ENCODE measurements around the gene PTPRT.

Gene PTPRT

GRCh38 chr20:43003318-43003944, 186.3 kb downstream of the PTPRT start:
- H3K9me3 Mint-ChIP-seq: no peaks in the 10 kb centered on the region
- H3K36me3 Mint-ChIP-seq: no peaks in the 10 kb centered on the region
- no peak overlapping the region for H3K27ac Mint-ChIP-seq
- DNase-seq (ENCODE audit: low spot score in 2 of 2) (no peak), ATAC-seq (no peak)
- H3K4me1 Mint-ChIP-seq: no peaks in the 10 kb centered on the region
- no peak overlapping the region for H3K4me3 Mint-ChIP-seq

DNA sequence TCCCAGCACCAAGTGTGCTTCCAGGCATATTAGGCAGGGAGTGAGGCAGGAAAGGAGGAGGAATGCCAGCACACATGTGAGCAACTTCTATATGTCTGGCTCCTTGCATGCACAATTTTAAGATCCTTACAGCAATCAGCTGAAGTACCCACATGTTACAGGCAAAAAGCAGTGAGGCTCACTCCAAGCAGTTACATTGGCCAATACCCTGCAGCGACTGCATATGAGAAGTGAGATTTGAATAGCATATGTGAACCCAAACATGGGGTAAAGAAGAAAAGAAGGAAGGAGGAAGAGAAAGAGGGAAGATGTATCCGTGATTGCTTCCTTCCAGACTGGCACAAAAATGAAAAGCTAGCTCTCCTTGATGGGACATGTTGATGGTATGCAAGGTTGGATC, 193.6 kb downstream of the PTPRT start:
- H3K27ac Mint-ChIP-seq: no peak overlapping the region
- no peaks in the 10 kb centered on the region for H3K36me3 Mint-ChIP-seq
- no peak for DNase-seq (ENCODE audit: low spot score in 2 of 2)
- H3K4me3 Mint-ChIP-seq: no peak overlapping the region
- ATAC-seq: no peak
- H3K4me1 Mint-ChIP-seq: no peaks in the 10 kb centered on the region
- H3K9me3 Mint-ChIP-seq: peaks cover 2% of the 10 kb centered on the region

DNA sequence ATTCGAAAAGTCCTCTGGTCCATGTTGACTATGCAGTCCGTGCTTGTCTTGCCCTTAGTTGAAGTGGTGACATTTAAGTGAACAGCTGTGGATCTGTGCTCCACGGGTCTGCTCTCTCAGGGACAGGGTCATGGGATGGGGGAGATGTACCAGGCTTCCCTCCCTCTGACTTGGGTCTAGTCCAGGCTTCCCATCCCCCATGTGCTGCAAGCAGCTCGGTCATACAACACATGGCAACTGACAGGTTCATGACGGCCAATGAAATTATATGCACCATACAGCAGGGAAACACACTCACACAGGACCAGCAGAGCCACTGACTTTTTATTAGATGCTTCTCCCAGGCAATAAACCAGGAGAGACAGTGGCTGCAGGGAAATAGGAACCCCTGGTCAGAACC, 201.4 kb downstream of the PTPRT start:
- no peak overlapping the region for H3K27ac Mint-ChIP-seq
- H3K36me3 Mint-ChIP-seq: no peaks in the 10 kb centered on the region
- DNase-seq (ENCODE audit: low spot score in 2 of 2) (no peak), ATAC-seq (no peak)
- H3K4me1 Mint-ChIP-seq: no peaks in the 10 kb centered on the region
- H3K4me3 Mint-ChIP-seq: no peak overlapping the region
- H3K9me3 Mint-ChIP-seq: peaks cover 4% of the 10 kb centered on the region

- DNase-seq (ENCODE audit: low spot score in 2 of 2) (no peak), ATAC-seq (no peak)
- no peaks in the 10 kb centered on the region for H3K4me1 Mint-ChIP-seq
- no peak overlapping the region for H3K4me3 Mint-ChIP-seq
- peaks cover 4% of the 10 kb centered on the region for H3K9me3 Mint-ChIP-seq
- H3K36me3 Mint-ChIP-seq: no peaks in the 10 kb centered on the region
- H3K27ac Mint-ChIP-seq: no peak overlapping the region
Measured at GRCh38 chr20:42987376-42988114, 202.2 kb downstream of the PTPRT start.

GRCh38 chr20:42986143-42986773, 203.4 kb downstream of the PTPRT start:
- H3K4me1 Mint-ChIP-seq: no peaks in the 10 kb centered on the region
- ATAC-seq (no peak), DNase-seq (ENCODE audit: low spot score in 2 of 2) (no peak)
- H3K4me3 Mint-ChIP-seq: no peak overlapping the region
- H3K36me3 Mint-ChIP-seq: no peaks in the 10 kb centered on the region
- H3K9me3 Mint-ChIP-seq: peaks cover 7% of the 10 kb centered on the region
- H3K27ac Mint-ChIP-seq: no peak overlapping the region

GRCh38 chr20:42985628-42986027, 204.1 kb downstream of the PTPRT start:
- no peak for ATAC-seq
- H3K4me1 Mint-ChIP-seq: no peaks in the 10 kb centered on the region
- peaks cover 7% of the 10 kb centered on the region for H3K9me3 Mint-ChIP-seq

DNA sequence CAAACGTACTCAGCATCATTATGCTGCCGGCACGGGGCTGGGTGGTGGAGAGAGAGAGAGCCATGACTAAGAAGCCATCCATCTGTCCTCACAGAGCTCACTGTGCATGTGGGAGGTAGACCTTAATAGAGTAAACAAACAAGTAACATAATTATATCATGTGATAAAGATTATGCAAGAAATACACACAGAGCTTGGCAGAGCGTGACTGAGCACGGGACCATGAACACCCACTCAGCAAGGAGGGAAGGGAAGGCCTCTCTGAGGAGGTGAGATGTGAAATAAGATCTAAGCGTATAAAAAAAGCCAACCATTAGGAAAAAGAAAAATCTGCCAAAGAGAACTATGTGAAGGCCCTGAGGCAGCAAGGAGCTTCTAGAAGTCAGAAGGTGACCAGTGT, 207.5 kb downstream of the PTPRT start:
- no peak overlapping the region for H3K27ac Mint-ChIP-seq

More at GRCh38 chr20:42985628-42986027, 204.1 kb downstream of the PTPRT start:
- Mint-ChIP-seq H3K4me3 (no peak overlapping the region), H3K36me3 (no peaks in the 10 kb centered on the region), H3K27ac (no peak overlapping the region)
- DNase-seq (ENCODE audit: low spot score in 2 of 2): no peak

DNA sequence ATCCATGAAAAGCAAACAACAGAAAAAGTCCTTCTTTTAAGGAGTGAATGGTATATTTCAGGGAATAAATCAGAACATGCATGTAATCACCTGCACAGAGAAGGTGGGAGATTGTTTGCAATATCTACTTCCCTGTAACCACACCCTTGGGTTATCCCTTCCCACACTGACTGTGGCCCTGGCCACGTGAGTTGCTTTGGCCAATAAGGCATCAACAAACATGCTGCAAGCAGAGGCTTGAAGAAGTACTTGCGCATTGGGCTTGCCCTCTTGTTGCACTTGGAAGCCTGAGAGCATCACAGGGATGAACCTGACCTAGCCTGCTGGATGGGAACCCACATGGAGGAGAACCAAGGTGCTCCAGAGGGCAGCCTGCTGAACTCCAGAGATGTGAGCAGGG, 208.5 kb downstream of the PTPRT start:
- Mint-ChIP-seq H3K27ac (no peak overlapping the region), H3K4me3 (no peak overlapping the region), H3K4me1 (no peaks in the 10 kb centered on the region), H3K9me3 (peaks cover 4% of the 10 kb centered on the region), H3K36me3 (no peaks in the 10 kb centered on the region)
- ATAC-seq (no peak), DNase-seq (ENCODE audit: low spot score in 2 of 2) (no peak)

More for the DNA sequence above, 207.5 kb downstream of the PTPRT start:
- peaks cover 4% of the 10 kb centered on the region for H3K9me3 Mint-ChIP-seq
- DNase-seq (ENCODE audit: low spot score in 2 of 2) (no peak), ATAC-seq (no peak)
- no peak overlapping the region for H3K4me3 Mint-ChIP-seq
- no peaks in the 10 kb centered on the region for H3K4me1 Mint-ChIP-seq
- no peaks in the 10 kb centered on the region for H3K36me3 Mint-ChIP-seq

- Mint-ChIP-seq H3K27ac (no peak overlapping the region), H3K4me1 (no peaks in the 10 kb centered on the region), H3K9me3 (peaks cover 4% of the 10 kb centered on the region), H3K4me3 (no peak overlapping the region), H3K36me3 (no peaks in the 10 kb centered on the region)
- no peak for DNase-seq (ENCODE audit: low spot score in 2 of 2)
- ATAC-seq: no peak
Measured at GRCh38 chr20:42979720-42980119, 210.0 kb downstream of the PTPRT start.

- ATAC-seq: no peak
Measured at GRCh38 chr20:42978184-42978974, 211.3 kb downstream of the PTPRT start.

DNA sequence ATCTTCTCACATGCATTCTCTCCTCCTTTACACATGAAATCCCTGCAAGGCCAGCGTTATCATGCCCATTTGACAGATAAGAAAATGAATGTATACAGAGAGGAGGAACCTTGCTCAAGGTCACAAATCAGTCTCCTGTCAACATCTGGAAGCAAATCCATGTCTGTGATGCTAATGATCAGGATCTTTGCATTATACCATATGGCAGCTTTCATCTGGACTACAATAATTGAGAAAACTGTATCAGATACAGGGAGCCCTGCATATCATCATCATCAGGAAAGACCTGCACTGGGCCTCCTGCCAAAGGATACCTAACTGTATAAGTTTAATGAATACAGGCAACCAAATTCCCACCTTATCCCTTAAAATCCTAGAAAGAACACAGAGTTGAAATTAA, 213.7 kb downstream of the PTPRT start:
- H3K9me3 Mint-ChIP-seq: peaks cover 7% of the 10 kb centered on the region
- H3K36me3 Mint-ChIP-seq: no peaks in the 10 kb centered on the region
- no peak overlapping the region for H3K27ac Mint-ChIP-seq
- DNase-seq (ENCODE audit: low spot score in 2 of 2): no peak
- no peaks in the 10 kb centered on the region for H3K4me1 Mint-ChIP-seq
- H3K4me3 Mint-ChIP-seq: no peak overlapping the region
- ATAC-seq: no peak

More at GRCh38 chr20:42978184-42978974, 211.3 kb downstream of the PTPRT start:
- H3K36me3 Mint-ChIP-seq: no peaks in the 10 kb centered on the region
- no peak for DNase-seq (ENCODE audit: low spot score in 2 of 2)
- no peak overlapping the region for H3K27ac Mint-ChIP-seq
- no peak overlapping the region for H3K4me3 Mint-ChIP-seq
- no peaks in the 10 kb centered on the region for H3K4me1 Mint-ChIP-seq
- H3K9me3 Mint-ChIP-seq: peaks cover 8% of the 10 kb centered on the region

DNA sequence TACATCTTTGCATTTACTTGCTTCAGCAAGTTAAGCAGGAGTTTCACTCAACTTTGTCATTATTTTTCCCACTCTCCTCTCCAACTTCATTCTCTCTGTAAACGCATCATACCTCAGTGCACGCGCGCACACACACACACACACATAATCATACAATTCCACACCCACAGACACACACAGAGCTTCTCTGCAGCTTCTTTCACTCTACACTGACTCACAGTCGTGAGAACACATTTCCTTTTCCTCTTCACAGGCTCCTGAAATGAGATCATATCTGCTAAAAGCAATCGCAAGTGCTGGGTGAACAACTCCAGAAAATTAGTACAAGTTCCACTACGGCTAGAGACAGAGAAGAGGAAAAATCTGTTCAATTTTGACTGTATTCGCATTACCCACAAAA, 215.4 kb downstream of the PTPRT start:
- H3K9me3 Mint-ChIP-seq: peaks cover 7% of the 10 kb centered on the region
- DNase-seq (ENCODE audit: low spot score in 2 of 2) (no peak), ATAC-seq (no peak)
- no peak overlapping the region for H3K4me3 Mint-ChIP-seq
- no peak overlapping the region for H3K27ac Mint-ChIP-seq
- H3K4me1 Mint-ChIP-seq: no peaks in the 10 kb centered on the region
- no peaks in the 10 kb centered on the region for H3K36me3 Mint-ChIP-seq

GRCh38 chr20:42972591-42972990, 217.1 kb downstream of the PTPRT start:
- Mint-ChIP-seq H3K4me1 (no peaks in the 10 kb centered on the region), H3K27ac (no peak overlapping the region), H3K4me3 (no peak overlapping the region), H3K36me3 (no peaks in the 10 kb centered on the region), H3K9me3 (peaks cover 10% of the 10 kb centered on the region)
- DNase-seq (ENCODE audit: low spot score in 2 of 2) (no peak), ATAC-seq (no peak)

DNA sequence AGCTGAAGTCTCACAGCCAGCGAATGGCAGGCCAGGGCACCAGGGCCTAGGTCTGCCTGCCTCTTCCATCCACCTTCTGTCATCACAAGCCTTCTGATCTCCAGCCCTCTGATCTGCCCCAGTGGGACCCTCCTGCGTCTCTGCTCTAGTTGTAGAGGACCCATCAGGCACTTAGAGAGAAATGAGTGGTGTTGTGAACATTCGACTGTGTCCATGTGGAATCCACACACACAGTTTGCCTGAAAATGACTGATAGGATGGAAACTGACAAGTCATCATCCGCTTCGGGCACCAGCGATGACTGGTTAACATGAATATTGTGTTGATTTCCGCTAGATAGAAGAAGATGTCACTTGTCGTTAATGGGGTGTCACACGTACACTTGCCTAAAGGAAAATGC, 221.0 kb downstream of the PTPRT start:
- H3K36me3 Mint-ChIP-seq: no peaks in the 10 kb centered on the region
- DNase-seq (ENCODE audit: low spot score in 2 of 2) (no peak), ATAC-seq (no peak)
- H3K9me3 Mint-ChIP-seq: peaks cover 5% of the 10 kb centered on the region
- no peak overlapping the region for H3K27ac Mint-ChIP-seq
- no peak overlapping the region for H3K4me3 Mint-ChIP-seq
- no peaks in the 10 kb centered on the region for H3K4me1 Mint-ChIP-seq

GRCh38 chr20:42963796-42964195, 225.9 kb downstream of the PTPRT start:
- H3K27ac Mint-ChIP-seq: no peak overlapping the region
- H3K4me1 Mint-ChIP-seq: no peaks in the 10 kb centered on the region
- no peak overlapping the region for H3K4me3 Mint-ChIP-seq
- no peak for ATAC-seq
- H3K36me3 Mint-ChIP-seq: no peaks in the 10 kb centered on the region
- DNase-seq (ENCODE audit: low spot score in 2 of 2): no peak
- H3K9me3 Mint-ChIP-seq: peaks cover 7% of the 10 kb centered on the region

All from stimulated activated effector memory CD8-positive, alpha-beta T cell treated with anti-CD3 and anti-CD28 coated beads, Interleukin-12 subunit alpha, Interleukin-12 subunit beta, amount 100 ng/mL, for 72 hours (primary cell).